Neural progenitor cell (in vitro differentiated cells): ENCODE results near the gene CLEC18C. TPM values are rescaled to one million over a fixed set of nuclear protein-coding genes. Genes with fewer than 3 reads are reported as not detected.
"Not testable (repeated sequence)": the region's sequence is repeated elsewhere in the genome, so short reads cannot be mapped to it uniquely, and the experiment has no call there.

ENCODE experiments used
- DNase-seq: peaks from one replicate; pipeline ENCODE4 v3.0.0-alpha.2; 2016; ENCODE audit warnings: low spot score
- H2AFZ ChIP-seq: fragments of 200-600 bp; sonication (generic); replicated peaks from 2 replicates; pipeline ENCODE4 v1.6.1; 2016; ENCODE audit warnings: antibody characterized with exemption
- H3F3A ChIP-seq: fragments of 200-600 bp; sonication (generic); 2 replicates; pipeline ENCODE4 v1.6.1; 2016; ENCODE audit warnings: antibody characterized with exemption, low read depth
- H3K27ac ChIP-seq: fragments of 200-600 bp; sonication (generic); 2 replicates; pipeline ENCODE4 v1.5.1; 2016; ENCODE audit warnings: mild to moderate bottlenecking
- H3K27me3 ChIP-seq: fragments of 200-600 bp; sonication (generic); 2 replicates; pipeline ENCODE4 v1.6.1; 2016; ENCODE audit warnings: mild to moderate bottlenecking, moderate library complexity
- H3K36me3 ChIP-seq: fragments of 200-600 bp; sonication (generic); 2 replicates; pipeline ENCODE4 v1.5.1; 2016
- H3K4me1 ChIP-seq: fragments of 200-600 bp; sonication (generic); 2 replicates; pipeline ENCODE4 v1.6.1; 2016; ENCODE audit warnings: mixed run types
- H3K4me2 ChIP-seq: fragments of 200-600 bp; sonication (generic); 2 replicates; pipeline ENCODE4 v1.6.1; 2016
- H3K4me3 ChIP-seq: fragments of 200-600 bp; sonication (generic); 2 replicates; pipeline ENCODE4 v1.5.1; 2016
- H3K79me2 ChIP-seq: fragments of 200-600 bp; sonication (generic); 2 replicates; pipeline ENCODE4 v1.6.1; 2016; ENCODE audit warnings: low read depth
- H3K9ac ChIP-seq: fragments of 200-600 bp; sonication (generic); 2 replicates; pipeline ENCODE4 v1.6.1; 2016
- H3K9me3 ChIP-seq: fragments of 200-600 bp; sonication (generic); 2 replicates; pipeline ENCODE4 v1.5.1; 2016; ENCODE audit warnings: low read depth
- H4K20me1 ChIP-seq: fragments of 200-600 bp; sonication (generic); 2 replicates; pipeline ENCODE4 v1.6.1; 2016; ENCODE audit warnings: low read depth
- H3K27ac Mint-ChIP-seq: 3 replicates; pipeline ENCODE4 v1.8.0; 2021; ENCODE audit warnings: mixed read lengths
- H3K27me3 Mint-ChIP-seq: 2 replicates; pipeline ENCODE4 v1.8.0; 2022; ENCODE audit warnings: low read depth, mild to moderate bottlenecking, inconsistent platforms, moderate library complexity, mixed read lengths; ENCODE audit not compliant: insufficient read depth
- H3K36me3 Mint-ChIP-seq: 3 replicates; pipeline ENCODE4 v1.8.0; 2021; ENCODE audit warnings: mixed read lengths
- H3K4me1 Mint-ChIP-seq: 3 replicates; pipeline ENCODE4 v1.8.0; 2021; ENCODE audit warnings: mixed read lengths
- H3K4me3 Mint-ChIP-seq: 3 replicates; pipeline ENCODE4 v1.8.0; 2021; ENCODE audit warnings: mild to moderate bottlenecking, moderate library complexity, mixed read lengths
- H3K9me3 Mint-ChIP-seq: 3 replicates; pipeline ENCODE4 v1.8.0; 2020; ENCODE audit warnings: mixed read lengths
- total RNA-seq: library from RNA; depleted of rRNA; stranded (reverse); fragments of >200 nt; gene quantifications from 2 replicates; pipeline ENCODE4 v1.2.3, GENCODE V29; 2015; ENCODE audit warnings: low replicate concordance

The CLEC18C gene
- total RNA-seq, 1 donor from 2014 or later, result 0.51 TPM

DNA sequence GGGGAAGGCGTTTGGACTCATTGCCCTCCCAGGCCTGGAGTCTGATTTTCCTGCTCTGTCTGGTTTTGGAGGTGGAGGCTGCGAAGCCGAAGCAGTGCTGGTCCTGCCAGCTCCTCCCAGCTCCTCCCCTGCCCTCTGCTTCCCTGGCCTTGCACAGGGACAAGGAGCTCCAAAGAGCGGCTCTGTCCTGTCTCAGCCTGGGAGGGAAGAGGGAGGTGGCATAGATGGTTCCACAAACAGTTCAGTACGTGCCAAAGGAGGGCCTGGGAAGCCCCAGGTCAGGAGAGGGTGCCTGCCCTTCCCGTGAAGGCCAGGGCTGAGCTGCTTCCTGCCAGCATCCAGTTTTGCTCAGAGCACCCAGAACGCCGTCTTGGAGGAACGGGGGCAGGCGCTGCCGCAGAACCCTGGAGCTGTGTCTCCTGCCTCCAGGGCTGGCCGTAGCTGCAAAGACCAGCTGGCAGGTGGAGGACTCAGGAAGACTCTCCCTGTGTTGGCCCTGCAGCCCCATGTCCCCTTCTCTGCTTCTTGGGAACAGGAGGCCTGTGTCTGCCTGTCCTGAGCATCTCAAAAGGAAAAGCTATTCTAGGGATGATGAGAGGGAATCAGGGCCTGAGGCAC lies 23.2 kb downstream of the CLEC18C start:
- H3K9me3 ChIP-seq, H3K27ac ChIP-seq, H3K4me2 ChIP-seq, H3K4me1 ChIP-seq, H4K20me1 ChIP-seq, H3K4me3 Mint-ChIP-seq, H3K4me3 ChIP-seq, H3K27me3 ChIP-seq, H3K79me2 ChIP-seq, H3K9me3 Mint-ChIP-seq, H3K9ac ChIP-seq, H2AFZ ChIP-seq, H3K36me3 Mint-ChIP-seq, H3K36me3 ChIP-seq, H3F3A ChIP-seq, H3K27me3 Mint-ChIP-seq, H3K4me1 Mint-ChIP-seq, H3K27ac Mint-ChIP-seq, DNase-seq: not testable (repeated sequence)

DNA sequence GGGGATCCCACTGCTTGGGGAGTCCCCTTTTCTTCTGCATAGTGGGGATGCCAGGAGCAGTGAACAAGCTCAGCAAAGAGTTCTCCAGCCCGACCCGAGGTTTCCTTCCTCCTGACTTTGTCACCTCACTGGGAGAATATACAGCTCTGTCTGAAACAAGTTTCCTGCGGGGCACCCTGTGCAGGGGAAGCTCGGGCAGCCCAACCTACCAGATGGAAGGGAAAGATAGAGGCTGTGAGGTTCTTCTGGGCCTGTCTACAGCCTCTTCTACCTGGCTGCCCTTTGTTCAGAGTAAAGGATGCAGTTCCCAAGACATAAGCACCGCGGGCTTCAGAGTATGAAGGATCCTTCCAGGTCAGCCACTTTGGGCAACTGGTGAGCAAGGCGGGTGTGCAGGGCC lies 24.0 kb downstream of the CLEC18C start:
- H3K4me1 ChIP-seq, H3K36me3 Mint-ChIP-seq, H3K79me2 ChIP-seq, H3K27me3 ChIP-seq, DNase-seq, H3K4me3 Mint-ChIP-seq, H4K20me1 ChIP-seq, H3K27ac ChIP-seq, H3K36me3 ChIP-seq, H3K9me3 Mint-ChIP-seq, H3K9ac ChIP-seq, H3K27ac Mint-ChIP-seq, H3F3A ChIP-seq, H3K4me3 ChIP-seq, H2AFZ ChIP-seq, H3K9me3 ChIP-seq, H3K4me1 Mint-ChIP-seq, H3K27me3 Mint-ChIP-seq, H3K4me2 ChIP-seq: not testable (repeated sequence)

- H3K4me2 ChIP-seq, H3K4me3 ChIP-seq, H3K9me3 Mint-ChIP-seq, H3K27me3 ChIP-seq, H3K4me1 Mint-ChIP-seq, H3K4me3 Mint-ChIP-seq, H2AFZ ChIP-seq, H3K9ac ChIP-seq, H3K27ac Mint-ChIP-seq, H3K27ac ChIP-seq, H3K36me3 Mint-ChIP-seq, H3K9me3 ChIP-seq, H3K4me1 ChIP-seq, H3K27me3 Mint-ChIP-seq, H3F3A ChIP-seq, H3K36me3 ChIP-seq, H3K79me2 ChIP-seq, H4K20me1 ChIP-seq, DNase-seq: not testable (repeated sequence)
Observed at GRCh38 chr16:70198230-70198629, 24.6 kb downstream of the CLEC18C start.

DNA sequence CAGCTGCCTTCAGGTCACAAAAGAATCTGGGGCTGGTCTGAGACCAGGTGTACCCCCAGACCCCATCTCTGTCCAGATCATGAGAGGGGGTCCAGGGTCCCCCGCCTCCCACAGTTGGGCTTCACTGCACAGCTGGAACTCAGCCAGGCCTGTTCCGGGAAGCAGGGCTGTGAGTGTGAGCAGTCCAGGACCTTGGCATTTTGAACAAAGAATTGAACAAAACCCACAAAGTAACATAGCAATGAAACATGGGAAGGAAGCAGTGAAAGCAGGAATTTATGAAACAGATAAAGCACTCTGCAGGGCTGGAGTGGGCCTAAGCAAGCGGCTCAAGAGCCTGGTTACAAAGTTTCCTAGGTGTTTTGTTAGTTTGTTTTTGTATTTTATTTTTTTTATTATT lies 25.1 kb downstream of the CLEC18C start:
- H3K36me3 ChIP-seq, H3K9me3 Mint-ChIP-seq, H3K27me3 ChIP-seq, H3K4me1 Mint-ChIP-seq, DNase-seq, H3K27ac ChIP-seq, H3K27me3 Mint-ChIP-seq, H3K4me3 ChIP-seq, H3K27ac Mint-ChIP-seq, H3K4me2 ChIP-seq, H3K79me2 ChIP-seq, H2AFZ ChIP-seq, H3K4me1 ChIP-seq, H3K9me3 ChIP-seq, H3K4me3 Mint-ChIP-seq, H3K36me3 Mint-ChIP-seq, H3F3A ChIP-seq, H4K20me1 ChIP-seq, H3K9ac ChIP-seq: not testable (repeated sequence)

- H3K36me3 Mint-ChIP-seq, result not testable (repeated sequence)
Observed at GRCh38 chr16:70199170-70199569, 25.6 kb downstream of the CLEC18C start.

GRCh38 chr16:70200063-70200462 lies 26.5 kb downstream of the CLEC18C start:
- not testable (repeated sequence) for H3K9me3 ChIP-seq, H3F3A ChIP-seq, H3K79me2 ChIP-seq, H3K4me2 ChIP-seq, H3K4me1 ChIP-seq, H3K36me3 ChIP-seq, H3K4me1 Mint-ChIP-seq, H3K4me3 Mint-ChIP-seq, H4K20me1 ChIP-seq, H3K27ac ChIP-seq, H3K9me3 Mint-ChIP-seq, H3K4me3 ChIP-seq, H3K27me3 ChIP-seq, H3K27ac Mint-ChIP-seq, H3K9ac ChIP-seq, DNase-seq, H2AFZ ChIP-seq, H3K36me3 Mint-ChIP-seq, H3K27me3 Mint-ChIP-seq

More at GRCh38 chr16:70199170-70199569, 25.6 kb downstream of the CLEC18C start:
- not testable (repeated sequence) for H3K27me3 ChIP-seq, DNase-seq, H3K4me3 ChIP-seq, H3K4me1 Mint-ChIP-seq, H3K4me3 Mint-ChIP-seq, H3K9me3 Mint-ChIP-seq, H3K79me2 ChIP-seq, H3K9ac ChIP-seq, H3K9me3 ChIP-seq, H3K36me3 ChIP-seq, H3K27me3 Mint-ChIP-seq, H3K4me2 ChIP-seq, H3F3A ChIP-seq, H4K20me1 ChIP-seq, H3K4me1 ChIP-seq, H2AFZ ChIP-seq, H3K27ac ChIP-seq
- H3K27ac Mint-ChIP-seq, result peak overlapping the region; percentile 46

DNA sequence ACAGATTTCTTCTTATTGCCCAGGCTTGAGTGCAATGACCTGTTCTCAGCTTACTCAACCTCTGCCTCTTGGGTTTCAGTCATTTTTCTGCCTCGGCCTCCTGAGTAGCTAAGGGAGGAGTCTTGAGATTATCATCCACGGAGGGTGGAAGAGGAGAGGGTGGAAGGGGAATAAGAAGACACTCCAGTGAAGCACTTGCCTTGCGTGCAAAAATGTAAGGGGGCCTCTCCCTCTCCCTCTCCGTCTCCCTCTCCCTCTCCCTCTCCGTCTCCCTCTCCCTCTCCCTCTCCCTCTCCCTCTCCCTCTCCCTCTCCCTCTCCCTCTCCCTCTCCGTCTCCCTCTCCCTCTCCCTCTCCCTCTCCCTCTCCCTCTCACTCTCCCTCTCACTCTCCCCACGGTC lies 29.9 kb downstream of the CLEC18C start:
- H3K9ac ChIP-seq, H3K27ac Mint-ChIP-seq, DNase-seq, H4K20me1 ChIP-seq, H3K79me2 ChIP-seq, H3K27ac ChIP-seq, H2AFZ ChIP-seq, H3K4me3 ChIP-seq, H3F3A ChIP-seq, H3K36me3 ChIP-seq, H3K4me1 Mint-ChIP-seq, H3K4me3 Mint-ChIP-seq, H3K36me3 Mint-ChIP-seq, H3K27me3 ChIP-seq, H3K4me2 ChIP-seq, H3K9me3 ChIP-seq, H3K9me3 Mint-ChIP-seq, H3K4me1 ChIP-seq, H3K27me3 Mint-ChIP-seq: not testable (repeated sequence)

DNA sequence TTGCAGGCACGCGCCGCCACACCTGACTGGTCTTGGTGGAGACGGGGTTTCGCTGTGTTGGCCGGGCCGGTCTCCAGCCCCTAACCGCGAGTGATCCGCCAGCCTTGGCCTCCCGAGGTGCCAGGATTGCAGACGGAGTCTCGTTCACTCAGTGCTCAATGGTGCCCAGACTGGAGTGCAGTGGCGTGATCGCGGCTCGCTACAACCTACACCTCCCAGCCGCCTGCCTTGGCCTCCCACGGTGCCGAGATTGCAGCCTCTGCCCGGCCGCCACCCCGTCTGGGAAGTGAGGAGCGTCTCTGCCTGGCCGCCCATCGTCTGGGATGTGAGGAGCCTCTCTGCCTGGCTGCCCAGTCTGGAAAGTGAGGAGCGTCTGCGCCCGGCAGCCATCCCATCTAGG lies 30.4 kb downstream of the CLEC18C start:
- H3K9me3 ChIP-seq, H3K4me3 ChIP-seq, H3K27ac Mint-ChIP-seq, H3F3A ChIP-seq, H3K27ac ChIP-seq, H3K27me3 Mint-ChIP-seq, H2AFZ ChIP-seq, H3K9me3 Mint-ChIP-seq, H3K4me2 ChIP-seq, H3K27me3 ChIP-seq, H3K9ac ChIP-seq, H3K36me3 Mint-ChIP-seq, H3K36me3 ChIP-seq, H3K4me1 Mint-ChIP-seq, H3K4me3 Mint-ChIP-seq, H3K79me2 ChIP-seq, H3K4me1 ChIP-seq, DNase-seq, H4K20me1 ChIP-seq: not testable (repeated sequence)
